PC-3 (cell line): Measurements from ENCODE around the gene MYLK3. TPM values are rescaled to one million over a fixed set of nuclear protein-coding genes. Genes with fewer than 3 reads are reported as not detected.

Experiments used
- ATAC-seq: fragments of 200-7000 bp; cut with Tn5 transposase; 2 replicates; pipeline ENCODE4 v1.9.1; 2020; ENCODE audit warnings: mild to moderate bottlenecking, moderate library complexity
- BruUV-seq: library from RNA; stranded (reverse); fragments of 400-500 nt; replicated peaks from 2 replicates; lab custom pipeline; 2021; lab: Mats Ljungman, UMichigan
- CTCF ChIA-PET: fragments of 300-600 bp; sonication (Branson Sonifier 250); formaldehyde crosslinking; loops from one replicate; lab custom pipeline; 2022; ENCODE audit warnings: antibody characterized with exemption; lab: Charles Lee
- POLR2A ChIA-PET: fragments of 300-600 bp; sonication (Branson Sonifier 250); formaldehyde crosslinking; loops from one replicate; lab custom pipeline; 2022; ENCODE audit warnings: antibody characterized with exemption; ENCODE audit not compliant: unreplicated experiment; lab: Charles Lee
- DNase-seq: peaks from one replicate; pipeline ENCODE4 v3.0.0-alpha.2; 2015
- H2AFZ ChIP-seq: fragments of 300-600 bp; sonication (generic); 2 replicates; pipeline ENCODE4 v1.6.0; 2016; ENCODE audit warnings: antibody characterized with exemption, low read length
- H3F3A ChIP-seq: fragments of 300-600 bp; sonication (generic); one replicate; pipeline ENCODE4 v1.6.0; 2017; ENCODE audit warnings: antibody characterized with exemption, low read length, control low read depth, mild to moderate bottlenecking; ENCODE audit not compliant: unreplicated experiment
- H3K27ac ChIP-seq: fragments of 300-600 bp; sonication (generic); 2 replicates; pipeline ENCODE4 v1.5.1; 2016; ENCODE audit warnings: mild to moderate bottlenecking, low read length
- H3K27me3 ChIP-seq: fragments of 300-600 bp; sonication (generic); 2 replicates; pipeline ENCODE4 v1.6.1; 2016; ENCODE audit warnings: low read length, mixed read lengths
- H3K36me3 ChIP-seq: fragments of 300-600 bp; sonication (generic); 2 replicates; pipeline ENCODE4 v1.6.1; 2016; ENCODE audit warnings: low read depth, mixed run types, low read length, mixed read lengths
- H3K4me1 ChIP-seq: fragments of 300-600 bp; sonication (generic); 2 replicates; pipeline ENCODE4 v1.5.1; 2016; ENCODE audit warnings: low read length; ENCODE audit not compliant: insufficient read depth
- H3K4me2 ChIP-seq: fragments of 300-600 bp; sonication (generic); 2 replicates; pipeline ENCODE4 v1.6.0; 2016; ENCODE audit warnings: low read length
- H3K4me3 ChIP-seq: fragments of 300-600 bp; sonication (generic); 2 replicates; pipeline ENCODE4 v1.5.1; 2016; ENCODE audit warnings: mild to moderate bottlenecking, low read length, mixed read lengths
- H3K79me2 ChIP-seq: fragments of 300-600 bp; sonication (generic); 2 replicates; pipeline ENCODE4 v1.6.1; 2017; ENCODE audit warnings: low read length, mixed read lengths
- H3K9ac ChIP-seq: fragments of 300-600 bp; sonication (generic); 2 replicates; pipeline ENCODE4 v1.6.0; 2016; ENCODE audit warnings: mild to moderate bottlenecking, low read length
- H3K9me2 ChIP-seq: fragments of 300-600 bp; sonication (generic); replicated peaks from 2 replicates; pipeline ENCODE4 v1.6.1; 2016; ENCODE audit warnings: mixed run types, low read length, mixed read lengths
- H3K9me3 ChIP-seq: fragments of 300-600 bp; sonication (generic); 2 replicates; pipeline ENCODE4 v1.6.1; 2016; ENCODE audit warnings: low read length, mixed read lengths
- H4K20me1 ChIP-seq: fragments of 300-600 bp; sonication (generic); 2 replicates; pipeline ENCODE4 v1.6.1; 2016; ENCODE audit warnings: low read length, mixed read lengths
- CTCF ChIP-seq: fragments of 300-600 bp; sonication (generic); conservative IDR thresholded peaks from 2 replicates; pipeline ENCODE4 v1.5.1; 2017; ENCODE audit warnings: antibody characterized with exemption, low read depth, mild to moderate bottlenecking, low read length
- EZH2 ChIP-seq: fragments of 300-600 bp; sonication (generic); IDR thresholded peaks from one replicate; pipeline ENCODE4 v1.6.1; 2017; ENCODE audit warnings: antibody characterized with exemption, mild to moderate bottlenecking, low read length; ENCODE audit not compliant: unreplicated experiment
- EZH2phosphoT487 ChIP-seq: fragments of 300-600 bp; sonication (generic); IDR thresholded peaks from 2 replicates; pipeline ENCODE4 v1.6.1; 2018; ENCODE audit warnings: mild to moderate bottlenecking, antibody characterized with exemption, low read length, borderline replicate concordance
- intact Hi-C: fragments of 100-400 bp; cut with micrococcal nuclease; formaldehyde crosslinking; loops from 2 replicates; pipeline ENCODE4 v1.9.0; 2023
- total RNA-seq: library from RNA; depleted of rRNA; stranded (reverse); fragments of >200 nt; gene quantifications from 2 replicates; pipeline ENCODE4 v1.2.3, GENCODE V29; 2014

MYLK3 gene
- total RNA-seq, 1 experiment from 2014 or later = under 0.01 TPM

- POLR2A ChIA-PET = no interaction called here
- DNase-seq = peak; percentile 12
Observed at GRCh38 chr16:46775214-46775613, 27.1 kb upstream of the MYLK3 start.

GRCh38 chr16:46774743-46775177, 26.6 kb upstream of the MYLK3 start:
- ATAC-seq = no peak
- Histone ChIP-seq H3K79me2 (no peaks in the 10 kb centered on the region), H3K27ac (no peak overlapping the region), H2AFZ (no peak overlapping the region), H3K9me3 (no peaks in the 10 kb centered on the region), H4K20me1 (no peaks in the 10 kb centered on the region), H3K36me3 (no peaks in the 10 kb centered on the region), H3K27me3 (no peaks in the 10 kb centered on the region), H3K9me2 (no peaks in the 10 kb centered on the region), H3F3A (no peaks in the 10 kb centered on the region), H3K4me3 (no peak overlapping the region), H3K9ac (no peak overlapping the region), H3K4me1 (no peaks in the 10 kb centered on the region), H3K4me2 (no peak overlapping the region)
- no TSS peak for BruUV-seq
- ChIA-PET CTCF (no interaction called here), POLR2A (no interaction called here)
- intact Hi-C loops = no loop called here
- DNase-seq = no peak
- TF ChIP-seq EZH2 = no peak
- no peak for TF ChIP-seq EZH2phosphoT487

More at GRCh38 chr16:46775214-46775613, 27.1 kb upstream of the MYLK3 start:
- Histone ChIP-seq H3K4me2 (no peak overlapping the region), H3K27ac (no peak overlapping the region), H3K9ac (no peak overlapping the region), H3K4me3 (no peak overlapping the region), H3K9me3 (no peaks in the 10 kb centered on the region), H3K79me2 (no peaks in the 10 kb centered on the region), H4K20me1 (no peaks in the 10 kb centered on the region), H3F3A (no peaks in the 10 kb centered on the region), H3K27me3 (no peaks in the 10 kb centered on the region), H3K9me2 (no peaks in the 10 kb centered on the region), H2AFZ (peak overlapping the region; percentile 26; the same call in 1 of the 2 replicates), H3K4me1 (no peaks in the 10 kb centered on the region), H3K36me3 (no peaks in the 10 kb centered on the region)
- no peak for ATAC-seq
- TF ChIP-seq CTCF (no peak), EZH2phosphoT487 (no peak), EZH2 (no peak)
- CTCF ChIA-PET = no interaction called here
- no TSS peak for BruUV-seq
- intact Hi-C loops = no loop called here

GRCh38 chr16:46772463-46772862, 24.3 kb upstream of the MYLK3 start:
- TF ChIP-seq EZH2phosphoT487 (no peak), CTCF (no peak), EZH2 (no peak)
- no peaks in the 10 kb centered on the region for H3K36me3 ChIP-seq
- no peaks in the 10 kb centered on the region for H3K79me2 ChIP-seq
- H4K20me1 ChIP-seq = no peaks in the 10 kb centered on the region
- no peak overlapping the region for H3K4me2 ChIP-seq
- no peak overlapping the region for H3K27ac ChIP-seq
- H3K4me3 ChIP-seq = no peak overlapping the region
- DNase-seq (no peak), ATAC-seq (no peak)
- no peaks in the 10 kb centered on the region for H3K9me3 ChIP-seq
- H3K9ac ChIP-seq = no peak overlapping the region
- H3F3A ChIP-seq = no peaks in the 10 kb centered on the region
- ChIA-PET POLR2A (no interaction called here), CTCF (no interaction called here)
- intact Hi-C loops = no loop called here
- H3K27me3 ChIP-seq = no peaks in the 10 kb centered on the region
- BruUV-seq = no TSS peak
- no peak overlapping the region for H2AFZ ChIP-seq
- H3K4me1 ChIP-seq = no peaks in the 10 kb centered on the region
- H3K9me2 ChIP-seq = no peaks in the 10 kb centered on the region
